Tibial nerve (tissue), 4 donors: ENCODE data around the gene MEIS2. TPM values are rescaled to one million over a fixed set of nuclear protein-coding genes. Genes with fewer than 3 reads are reported as not detected.

Experiments
- DNase-seq, 2 donors: peaks; one replicate each; pipeline ENCODE4 v3.0.0-alpha.2; 2019; ENCODE audit warnings: low spot score in 2 of 2
- H3K27ac ChIP-seq, 4 donors: fragments of 200-600 bp; sonication (generic) in 3 of 4; one replicate each; pipeline ENCODE4 v1.5.1; 2017 to 2019; ENCODE audit warnings: mild to moderate bottlenecking in 1 of 4
- H3K27me3 ChIP-seq, 2 donors: fragments of 200-600 bp; sonication (generic) in 1 of 2; one replicate each; pipeline versions ENCODE4 v1.5.1 to v1.6.0; 2017 to 2019
- H3K36me3 ChIP-seq, 3 donors: fragments of 200-600 bp; sonication (generic); one replicate each; pipeline ENCODE4 v1.5.1; 2018 to 2019
- H3K4me1 ChIP-seq, 4 donors: fragments of 200-600 bp; sonication (generic) in 3 of 4; one replicate each; pipeline ENCODE4 v1.5.1; 2017 to 2019
- H3K4me3 ChIP-seq, 4 donors: fragments of 200-600 bp; sonication (generic) in 3 of 4; one replicate each; pipeline ENCODE4 v1.5.1; 2017 to 2019; ENCODE audit warnings: mild to moderate bottlenecking in 1 of 4, moderate library complexity in 1 of 4
- H3K9me3 ChIP-seq, 4 donors: fragments of 200-600 bp; sonication (generic) in 3 of 4; one replicate each; pipeline ENCODE4 v1.5.1; 2017 to 2019
- EP300 ChIP-seq, 2 donors: sonication (generic); formaldehyde crosslinking; IDR thresholded peaks; one replicate each; pipeline ENCODE4 v1.6.1; 2017; ENCODE audit warnings: antibody characterized with exemption in 2 of 2, mild to moderate bottlenecking in 1 of 2
- POLR2A ChIP-seq, 2 donors: fragments of 450-650 bp; IDR thresholded peaks; one replicate each; pipeline ENCODE4 v1.6.1; 2017; ENCODE audit warnings: antibody characterized with exemption in 2 of 2, mild to moderate bottlenecking in 2 of 2, moderate library complexity in 2 of 2
- WGBS, 2 donors: methylation state at CpG; one replicate each; pipeline ENCODE4 v1.1.5; 2018; 5-methylcytosine and 5-hydroxymethylcytosine counted together
- total RNA-seq, 4 donors: library from RNA; depleted of rRNA; stranded (reverse); fragments of >200 nt; gene quantifications; one replicate each; pipeline ENCODE4 v1.1.0, GENCODE V29; 2016
- TF ChIP-seq, protein P1 (sequence below), 5 experiments: fragments of 200-600 bp in 3 of 5; fragments of 450-650 bp in 2 of 5; sonication (generic) in 3 of 5; IDR thresholded peaks; one replicate each; pipeline ENCODE4 v1.5.1; 2016 to 2019; ENCODE audit warnings: antibody characterized with exemption in 5 of 5, mild to moderate bottlenecking in 3 of 5, moderate library complexity in 2 of 5

The MEIS2 gene
- total RNA-seq, 4 donors from 2014 or later, result 9.4 to 15.7 (median 14.3) TPM

DNA sequence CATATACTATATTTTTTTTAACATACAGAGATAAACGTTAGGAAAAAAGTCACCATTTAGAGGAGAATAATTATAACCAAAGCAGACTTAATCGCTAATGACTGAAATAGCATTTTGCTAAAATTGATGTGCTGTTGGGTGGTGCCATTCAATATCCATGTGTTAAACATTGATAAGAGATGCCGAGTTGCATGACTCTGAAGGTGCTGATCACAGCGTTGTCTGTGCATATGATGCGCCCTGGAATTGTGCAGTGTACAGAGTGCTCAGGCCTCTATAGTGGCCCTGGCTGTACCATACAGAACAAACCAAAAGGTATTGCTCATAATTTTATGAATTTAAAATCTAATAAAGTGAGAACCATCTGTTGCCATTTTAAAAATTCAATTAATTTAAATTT, 168.3 kb downstream of the MEIS2 start:
- WGBS, 2 donors, result 91 to 96% methylated on average over 5 of the region's 5 CpGs
- DNase-seq, result no peak
- no peaks in the 10 kb centered on the region for H3K4me1 ChIP-seq
- no peak overlapping the region for H3K27ac ChIP-seq
- no peaks in the 10 kb centered on the region for H3K9me3 ChIP-seq
- H3K27me3 ChIP-seq, result no peaks in the 10 kb centered on the region
- no peaks in the 10 kb centered on the region for H3K36me3 ChIP-seq
- TF ChIP-seq EP300 (IDR thresholded peaks at IDR 0.05) (no peak), POLR2A (IDR thresholded peaks at IDR 0.05) (no peak)
- TF ChIP-seq, protein P1, sequence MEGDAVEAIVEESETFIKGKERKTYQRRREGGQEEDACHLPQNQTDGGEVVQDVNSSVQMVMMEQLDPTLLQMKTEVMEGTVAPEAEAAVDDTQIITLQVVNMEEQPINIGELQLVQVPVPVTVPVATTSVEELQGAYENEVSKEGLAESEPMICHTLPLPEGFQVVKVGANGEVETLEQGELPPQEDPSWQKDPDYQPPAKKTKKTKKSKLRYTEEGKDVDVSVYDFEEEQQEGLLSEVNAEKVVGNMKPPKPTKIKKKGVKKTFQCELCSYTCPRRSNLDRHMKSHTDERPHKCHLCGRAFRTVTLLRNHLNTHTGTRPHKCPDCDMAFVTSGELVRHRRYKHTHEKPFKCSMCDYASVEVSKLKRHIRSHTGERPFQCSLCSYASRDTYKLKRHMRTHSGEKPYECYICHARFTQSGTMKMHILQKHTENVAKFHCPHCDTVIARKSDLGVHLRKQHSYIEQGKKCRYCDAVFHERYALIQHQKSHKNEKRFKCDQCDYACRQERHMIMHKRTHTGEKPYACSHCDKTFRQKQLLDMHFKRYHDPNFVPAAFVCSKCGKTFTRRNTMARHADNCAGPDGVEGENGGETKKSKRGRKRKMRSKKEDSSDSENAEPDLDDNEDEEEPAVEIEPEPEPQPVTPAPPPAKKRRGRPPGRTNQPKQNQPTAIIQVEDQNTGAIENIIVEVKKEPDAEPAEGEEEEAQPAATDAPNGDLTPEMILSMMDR (IDR thresholded peaks at IDR 0.05), result no peak
- H3K4me3 ChIP-seq, result no peak overlapping the region

DNA sequence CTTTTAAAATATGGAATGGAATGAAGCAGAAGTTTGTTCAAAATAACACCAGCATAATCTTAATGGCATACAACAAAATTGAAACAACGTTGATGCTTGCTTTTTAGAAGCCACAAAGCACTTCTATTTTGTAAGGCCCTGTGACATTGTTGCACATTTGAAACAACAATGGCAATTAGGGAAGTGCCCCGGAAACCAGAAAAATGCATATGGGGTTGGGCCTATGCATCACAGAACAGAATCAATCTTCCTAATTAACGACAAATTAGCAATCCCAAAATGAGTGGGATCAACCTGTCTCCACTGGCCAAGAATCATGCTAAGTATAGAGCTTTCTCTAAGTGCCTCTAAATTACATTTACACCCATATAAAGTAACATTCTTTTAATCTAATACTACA, 168.9 kb downstream of the MEIS2 start:
- Histone ChIP-seq H3K9me3 (no peaks in the 10 kb centered on the region), H3K27me3 (no peaks in the 10 kb centered on the region), H3K4me3 (no peak overlapping the region), H3K4me1 (no peaks in the 10 kb centered on the region), H3K27ac (no peak overlapping the region), H3K36me3 (no peaks in the 10 kb centered on the region)
- 56 to 67% methylated on average over 3 of the region's 3 CpGs for WGBS, 2 donors
- TF ChIP-seq, protein P1 (IDR thresholded peaks at IDR 0.05), result no peak
- TF ChIP-seq POLR2A (IDR thresholded peaks at IDR 0.05), result no peak
- no peak for TF ChIP-seq EP300 (IDR thresholded peaks at IDR 0.05)
- no peak for DNase-seq

DNA sequence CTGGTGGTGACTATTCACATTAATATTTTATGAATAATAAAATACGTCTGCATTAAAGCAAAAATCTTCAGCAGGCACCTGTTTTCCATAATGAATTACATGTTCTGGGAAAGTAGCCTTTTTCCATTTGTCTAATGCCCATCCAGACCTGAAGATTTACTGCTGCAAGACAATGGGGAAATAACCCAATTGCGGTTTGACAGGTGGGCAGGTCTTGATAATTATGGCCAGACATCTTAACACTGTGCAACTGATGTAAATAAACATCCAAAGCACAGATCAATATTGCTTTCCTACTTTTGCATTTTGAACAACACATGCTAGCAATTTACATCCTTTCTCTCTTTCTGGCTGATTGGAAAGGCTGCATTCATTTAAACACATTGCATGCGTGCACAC, 173.9 kb downstream of the MEIS2 start:
- no peaks in the 10 kb centered on the region for H3K36me3 ChIP-seq
- H3K27ac ChIP-seq, result no peak overlapping the region
- H3K27me3 ChIP-seq, result no peaks in the 10 kb centered on the region
- 58 to 74% methylated on average over 3 of the region's 3 CpGs for WGBS, 2 donors
- no peak overlapping the region for H3K4me3 ChIP-seq
- TF ChIP-seq POLR2A (IDR thresholded peaks at IDR 0.05), result no peak
- TF ChIP-seq, protein P1 (IDR thresholded peaks at IDR 0.05), result no peak
- no peak for TF ChIP-seq EP300 (IDR thresholded peaks at IDR 0.05)
- H3K9me3 ChIP-seq, result no peaks in the 10 kb centered on the region
- no peaks in the 10 kb centered on the region for H3K4me1 ChIP-seq
- no peak for DNase-seq

DNA sequence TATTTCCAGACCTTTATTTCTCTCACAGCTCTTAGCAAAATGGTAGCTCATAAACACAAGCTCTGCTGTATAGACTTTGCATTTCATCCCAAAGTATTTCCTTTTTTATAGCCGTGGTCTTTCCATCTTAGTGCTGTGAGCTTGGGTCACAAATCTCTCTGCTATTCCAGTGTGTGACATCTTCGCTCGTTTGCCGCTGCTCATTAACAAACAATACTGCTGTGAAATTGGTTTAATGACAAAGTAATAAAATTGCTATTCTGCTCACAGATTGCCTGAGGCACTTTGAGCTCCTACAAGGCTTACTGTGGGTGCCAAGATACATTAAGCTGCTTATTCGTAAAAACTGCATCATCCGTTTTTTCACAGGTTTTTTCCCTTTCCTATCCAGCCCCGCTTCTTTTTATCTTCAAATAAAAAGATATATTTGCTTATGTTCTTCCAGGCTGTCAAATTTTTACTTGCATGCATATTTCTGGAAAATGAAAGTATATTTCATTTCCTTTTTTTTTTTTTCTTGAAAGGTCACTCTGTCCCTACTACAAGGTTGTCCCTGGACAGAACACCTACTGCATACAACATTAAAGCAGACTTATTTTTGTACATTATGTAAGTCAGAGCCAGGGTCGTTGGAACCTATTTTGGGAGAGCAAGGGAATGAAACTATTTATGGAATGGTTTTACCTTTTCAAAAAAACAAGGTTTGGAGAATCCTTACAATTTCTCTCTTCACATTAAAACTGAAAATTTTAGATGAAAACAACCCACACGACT, 174.5 kb downstream of the MEIS2 start:
- Histone ChIP-seq H3K36me3 (no peaks in the 10 kb centered on the region), H3K27me3 (no peaks in the 10 kb centered on the region), H3K4me3 (no peak overlapping the region), H3K27ac (no peak overlapping the region), H3K9me3 (no peaks in the 10 kb centered on the region), H3K4me1 (no peaks in the 10 kb centered on the region)
- no peak for DNase-seq
- TF ChIP-seq, protein P1 (IDR thresholded peaks at IDR 0.05), result no peak
- no peak for TF ChIP-seq EP300 (IDR thresholded peaks at IDR 0.05)
- no peak for TF ChIP-seq POLR2A (IDR thresholded peaks at IDR 0.05)
- WGBS, 2 donors, result 69 to 70% methylated on average over 9 of the region's 9 CpGs

DNA sequence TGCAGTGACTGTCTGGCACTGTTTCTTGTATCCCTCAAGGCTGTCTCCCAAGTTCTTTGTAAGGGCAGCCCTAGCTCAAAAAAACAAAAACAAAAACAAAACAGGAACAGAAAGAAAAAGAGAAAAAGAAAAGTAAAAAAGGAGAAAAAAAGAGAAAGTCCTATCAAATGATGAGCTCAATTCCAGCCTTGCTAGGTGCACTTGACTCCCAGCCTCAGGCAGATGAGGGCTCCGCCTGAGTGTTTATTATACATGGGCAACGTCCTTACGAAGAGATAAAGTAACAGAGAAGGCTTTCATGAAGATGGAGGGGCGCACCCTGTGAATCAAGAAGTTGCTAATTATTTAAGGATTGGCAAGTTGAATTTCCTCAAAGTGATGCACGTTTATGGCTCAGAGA, 175.3 kb downstream of the MEIS2 start:
- WGBS, 2 donors, result 63 to 76% methylated on average over 5 of the region's 5 CpGs
- Histone ChIP-seq H3K36me3 (no peaks in the 10 kb centered on the region), H3K27ac (no peak overlapping the region), H3K9me3 (no peaks in the 10 kb centered on the region), H3K4me3 (no peak overlapping the region), H3K4me1 (no peaks in the 10 kb centered on the region), H3K27me3 (no peaks in the 10 kb centered on the region)
- TF ChIP-seq POLR2A (IDR thresholded peaks at IDR 0.05) (no peak), EP300 (IDR thresholded peaks at IDR 0.05) (no peak)
- TF ChIP-seq, protein P1 (IDR thresholded peaks at IDR 0.05), result no peak
- no peak for DNase-seq
